BJ (cell line): ENCODE measurements around the gene KLHL2. TPM values are rescaled to one million over a fixed set of nuclear protein-coding genes. Genes with fewer than 3 reads are reported as not detected.

Experiments used
- CTCF ChIA-PET: fragments of 350-600 bp; formaldehyde crosslinking; extraction: SDS; loops from one replicate; lab custom pipeline; 2021; ENCODE audit warnings: antibody characterized with exemption, inconsistent platforms; lab: Yijun Ruan, JAX
- POLR2A ChIA-PET: fragments of 300-600 bp; sonication (Branson Sonifier 250); formaldehyde crosslinking; extraction: SDS; loops from one replicate; lab custom pipeline; 2021; ENCODE audit warnings: antibody characterized with exemption; lab: Charles Lee
- DNase-seq: peaks from one replicate; pipeline ENCODE4 v3.0.0-alpha.2; 2011; ENCODE audit warnings: low read depth
- H3K27me3 ChIP-seq: 2 replicates; pipeline ENCODE4 v1.6.0; 2011; ENCODE audit warnings: low read length; ENCODE audit not compliant: control insufficient read depth, insufficient read depth
- H3K36me3 ChIP-seq: 2 replicates; pipeline ENCODE4 v1.5.1; 2011; ENCODE audit warnings: low read length; ENCODE audit not compliant: control insufficient read depth, insufficient read depth
- H3K4me3 ChIP-seq: 2 replicates; pipeline ENCODE4 v1.5.1; 2011; ENCODE audit warnings: low read depth, mild to moderate bottlenecking, control low read depth, low read length
- polyA plus RNA-seq: library from polyadenylated mRNA; depleted of rRNA; stranded (reverse); fragments of >200 nt; gene quantifications from 2 replicates; pipeline ENCODE4 v1.2.3, GENCODE V29; 2011
- TF ChIP-seq, protein P1 (sequence below): IDR thresholded peaks from 2 replicates; pipeline ENCODE4 v1.5.1; 2011; ENCODE audit warnings: low read depth, mild to moderate bottlenecking, control low read depth, inconsistent platforms, low read length, moderate library complexity; ENCODE audit not compliant: insufficient read depth

KLHL2 gene
- polyA plus RNA-seq, 1 experiment = 6.8 TPM

GRCh38 chr4:165364452-165365080, 157.2 kb downstream of the KLHL2 start:
- H3K36me3 ChIP-seq = no peaks in the 10 kb centered on the region
- no peak for DNase-seq
- no peak overlapping the region for H3K4me3 ChIP-seq
- TF ChIP-seq, protein P1, sequence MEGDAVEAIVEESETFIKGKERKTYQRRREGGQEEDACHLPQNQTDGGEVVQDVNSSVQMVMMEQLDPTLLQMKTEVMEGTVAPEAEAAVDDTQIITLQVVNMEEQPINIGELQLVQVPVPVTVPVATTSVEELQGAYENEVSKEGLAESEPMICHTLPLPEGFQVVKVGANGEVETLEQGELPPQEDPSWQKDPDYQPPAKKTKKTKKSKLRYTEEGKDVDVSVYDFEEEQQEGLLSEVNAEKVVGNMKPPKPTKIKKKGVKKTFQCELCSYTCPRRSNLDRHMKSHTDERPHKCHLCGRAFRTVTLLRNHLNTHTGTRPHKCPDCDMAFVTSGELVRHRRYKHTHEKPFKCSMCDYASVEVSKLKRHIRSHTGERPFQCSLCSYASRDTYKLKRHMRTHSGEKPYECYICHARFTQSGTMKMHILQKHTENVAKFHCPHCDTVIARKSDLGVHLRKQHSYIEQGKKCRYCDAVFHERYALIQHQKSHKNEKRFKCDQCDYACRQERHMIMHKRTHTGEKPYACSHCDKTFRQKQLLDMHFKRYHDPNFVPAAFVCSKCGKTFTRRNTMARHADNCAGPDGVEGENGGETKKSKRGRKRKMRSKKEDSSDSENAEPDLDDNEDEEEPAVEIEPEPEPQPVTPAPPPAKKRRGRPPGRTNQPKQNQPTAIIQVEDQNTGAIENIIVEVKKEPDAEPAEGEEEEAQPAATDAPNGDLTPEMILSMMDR = no peak
- ChIA-PET POLR2A (no interaction called here), CTCF (interaction anchor here (1.6 kb wide), 1 partner anchor 13 kb away, joined by 4 read pairs; the partner anchor contains the start of gene CPE)
- no peaks in the 10 kb centered on the region; the same call in 1 of the 2 replicates for H3K27me3 ChIP-seq

GRCh38 chr4:165367040-165367439, 159.7 kb downstream of the KLHL2 start:
- DNase-seq = no peak
- Histone ChIP-seq H3K27me3 (no peaks in the 10 kb centered on the region), H3K4me3 (no peak overlapping the region), H3K36me3 (no peaks in the 10 kb centered on the region)
- CTCF ChIA-PET = no interaction called here
- POLR2A ChIA-PET = no interaction called here
- TF ChIP-seq, protein P1 = no peak

- Histone ChIP-seq H3K36me3 (no peaks in the 10 kb centered on the region), H3K27me3 (no peaks in the 10 kb centered on the region), H3K4me3 (no peak overlapping the region)
- ChIA-PET CTCF (no interaction called here), POLR2A (no interaction called here)
- TF ChIP-seq, protein P1 = no peak
- no peak for DNase-seq
Measured at GRCh38 chr4:165368114-165368513, 160.8 kb downstream of the KLHL2 start.

DNA sequence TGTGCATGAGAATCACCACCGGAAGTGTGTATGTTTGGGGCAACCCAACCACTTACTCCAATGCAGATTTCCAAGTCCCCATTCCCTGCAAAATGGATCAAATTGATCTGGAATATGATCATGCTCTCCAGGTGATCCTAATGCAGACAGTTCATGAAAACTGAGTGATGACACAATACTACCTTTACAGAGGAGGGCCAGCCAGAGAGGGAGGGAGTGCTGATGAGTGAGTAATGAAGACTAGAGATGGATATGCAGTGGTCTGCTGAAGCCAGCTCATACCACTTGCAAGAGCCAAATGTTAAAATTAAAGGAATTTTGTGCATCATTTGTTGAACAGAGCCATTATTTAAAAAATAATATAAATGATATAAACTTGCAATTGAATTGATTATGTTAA, 161.2 kb downstream of the KLHL2 start:
- Histone ChIP-seq H3K4me3 (no peak overlapping the region), H3K36me3 (no peaks in the 10 kb centered on the region), H3K27me3 (no peaks in the 10 kb centered on the region)
- TF ChIP-seq, protein P1 = no peak
- CTCF ChIA-PET = no interaction called here
- POLR2A ChIA-PET = no interaction called here
- no peak for DNase-seq

DNA sequence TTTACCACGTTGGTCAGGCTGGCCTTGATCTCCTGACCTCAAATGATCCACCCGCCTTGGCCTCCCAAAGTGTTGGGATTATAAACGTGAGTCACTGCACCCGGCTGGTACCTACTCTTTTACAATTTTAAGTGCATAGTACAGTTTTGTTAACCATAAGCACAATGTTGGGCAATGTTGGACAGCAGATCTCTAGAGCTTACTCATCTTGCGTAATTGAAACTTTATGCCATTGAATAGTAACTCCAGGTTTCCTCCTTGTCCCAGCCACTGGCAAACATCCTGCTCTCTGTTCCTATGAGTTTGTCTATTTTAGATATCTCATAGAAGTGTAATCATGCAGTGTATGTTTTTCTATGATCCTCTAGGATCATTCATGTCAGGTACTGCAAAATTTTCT, 162.2 kb downstream of the KLHL2 start:
- no peaks in the 10 kb centered on the region for H3K27me3 ChIP-seq
- no peaks in the 10 kb centered on the region for H3K36me3 ChIP-seq
- TF ChIP-seq, protein P1 = no peak
- ChIA-PET CTCF (no interaction called here), POLR2A (no interaction called here)
- no peak overlapping the region for H3K4me3 ChIP-seq
- DNase-seq = no peak
